ENCODE measurements around the gene FAM50A. TPM values are rescaled to one million over a fixed set of nuclear protein-coding genes. Genes with fewer than 3 reads are reported as not detected.

Gene FAM50A
- total RNA-seq, 3 donors from 2014 or later (not counting 1 experiment from before 2014, with no cell fraction given): 48.9 to 63.2 (median 54.1) TPM

DNA sequence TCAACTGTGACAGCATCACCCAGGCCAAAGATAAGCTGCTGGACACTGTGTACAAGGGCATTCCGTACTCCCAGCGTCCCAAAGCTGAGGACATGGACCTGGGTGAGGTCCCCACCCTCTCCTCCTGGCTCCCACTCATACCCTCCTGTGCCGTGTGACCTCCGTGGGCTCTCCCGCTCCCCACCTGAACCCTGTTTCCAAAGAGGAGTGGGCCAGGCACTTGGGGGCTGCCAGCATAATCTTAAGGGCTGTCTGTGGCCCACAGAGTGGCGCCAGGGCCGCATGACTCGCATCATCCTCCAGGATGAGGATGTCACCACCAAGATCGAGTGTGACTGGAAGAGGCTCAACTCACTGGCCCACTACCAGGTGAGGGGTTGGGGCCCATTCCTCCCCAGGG lies 25.2 kb downstream of the FAM50A start:
- ATAC-seq (no peak), DNase-seq (no peak)
- intact Hi-C loops (cut with micrococcal nuclease): no loop called here
- Mint-ChIP-seq H3K4me3 (no peak overlapping the region), H3K4me1 (no peaks in the 10 kb centered on the region), H3K27ac (no peak overlapping the region), H3K36me3 (no peaks in the 10 kb centered on the region), H3K9me3 (no peaks in the 10 kb centered on the region), H3K27me3 (ENCODE audit: low read depth in 2 of 2) (no peaks in the 10 kb centered on the region)
- H3K36me3 ChIP-seq (ENCODE audit: control insufficient read depth, insufficient read depth, low read length): peaks cover 16% of the 10 kb centered on the region
- H3K4me3 ChIP-seq (ENCODE audit: low read length): no peak overlapping the region
- no peaks in the 10 kb centered on the region for H3K4me1 ChIP-seq (ENCODE audit: control insufficient read depth, insufficient read depth, low read length)
- H3K9me3 ChIP-seq (ENCODE audit: control insufficient read depth, insufficient read depth, low read length): no peaks in the 10 kb centered on the region
- no peak overlapping the region for H3K27ac ChIP-seq (ENCODE audit: low read length)
- 95% methylated on average over 9 of the region's 9 CpGs for WGBS (ENCODE audit: insufficient coverage)
- TF ChIP-seq, protein P1, sequence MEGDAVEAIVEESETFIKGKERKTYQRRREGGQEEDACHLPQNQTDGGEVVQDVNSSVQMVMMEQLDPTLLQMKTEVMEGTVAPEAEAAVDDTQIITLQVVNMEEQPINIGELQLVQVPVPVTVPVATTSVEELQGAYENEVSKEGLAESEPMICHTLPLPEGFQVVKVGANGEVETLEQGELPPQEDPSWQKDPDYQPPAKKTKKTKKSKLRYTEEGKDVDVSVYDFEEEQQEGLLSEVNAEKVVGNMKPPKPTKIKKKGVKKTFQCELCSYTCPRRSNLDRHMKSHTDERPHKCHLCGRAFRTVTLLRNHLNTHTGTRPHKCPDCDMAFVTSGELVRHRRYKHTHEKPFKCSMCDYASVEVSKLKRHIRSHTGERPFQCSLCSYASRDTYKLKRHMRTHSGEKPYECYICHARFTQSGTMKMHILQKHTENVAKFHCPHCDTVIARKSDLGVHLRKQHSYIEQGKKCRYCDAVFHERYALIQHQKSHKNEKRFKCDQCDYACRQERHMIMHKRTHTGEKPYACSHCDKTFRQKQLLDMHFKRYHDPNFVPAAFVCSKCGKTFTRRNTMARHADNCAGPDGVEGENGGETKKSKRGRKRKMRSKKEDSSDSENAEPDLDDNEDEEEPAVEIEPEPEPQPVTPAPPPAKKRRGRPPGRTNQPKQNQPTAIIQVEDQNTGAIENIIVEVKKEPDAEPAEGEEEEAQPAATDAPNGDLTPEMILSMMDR (IDR thresholded peaks at IDR 0.05): no peak
- H3K27me3 ChIP-seq (ENCODE audit: control insufficient read depth, insufficient read depth, low read length): no peaks in the 10 kb centered on the region

DNA sequence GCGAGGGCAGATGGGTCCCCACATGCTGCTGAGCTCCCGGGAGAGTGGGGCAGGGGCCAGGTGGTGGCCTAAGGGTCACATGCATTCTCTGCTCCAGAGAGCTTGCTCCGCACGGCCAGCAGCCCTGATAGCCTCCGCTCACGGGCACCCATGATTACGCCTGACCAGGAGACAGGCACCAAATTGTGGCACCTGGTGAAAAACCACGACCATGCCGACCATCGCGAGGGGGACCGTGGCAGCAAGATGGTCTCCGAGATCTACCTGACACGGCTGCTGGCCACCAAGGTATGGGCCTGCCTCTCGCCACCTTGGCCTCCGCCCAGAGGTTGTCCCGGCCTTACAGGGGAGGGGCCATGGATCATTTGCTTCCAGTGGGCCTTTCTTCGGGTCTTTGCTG lies 25.9 kb downstream of the FAM50A start:
- Mint-ChIP-seq H3K27ac (no peak overlapping the region), H3K4me3 (no peak overlapping the region), H3K4me1 (no peaks in the 10 kb centered on the region), H3K27me3 (ENCODE audit: low read depth in 2 of 2) (no peaks in the 10 kb centered on the region), H3K9me3 (no peaks in the 10 kb centered on the region), H3K36me3 (no peaks in the 10 kb centered on the region)
- intact Hi-C loops (cut with micrococcal nuclease): no loop called here
- no peak for DNase-seq
- Histone ChIP-seq H3K4me3 (ENCODE audit: low read length) (no peak overlapping the region), H3K9me3 (ENCODE audit: control insufficient read depth, insufficient read depth, low read length) (no peaks in the 10 kb centered on the region), H3K27ac (ENCODE audit: low read length) (no peak overlapping the region), H3K27me3 (ENCODE audit: control insufficient read depth, insufficient read depth, low read length) (no peaks in the 10 kb centered on the region), H3K36me3 (ENCODE audit: control insufficient read depth, insufficient read depth, low read length) (peaks cover 16% of the 10 kb centered on the region), H3K4me1 (ENCODE audit: control insufficient read depth, insufficient read depth, low read length) (no peaks in the 10 kb centered on the region)
- TF ChIP-seq, protein P1 (IDR thresholded peaks at IDR 0.05): no peak
- ATAC-seq: no peak
- WGBS (ENCODE audit: insufficient coverage): 96% methylated on average over 18 of the region's 18 CpGs

DNA sequence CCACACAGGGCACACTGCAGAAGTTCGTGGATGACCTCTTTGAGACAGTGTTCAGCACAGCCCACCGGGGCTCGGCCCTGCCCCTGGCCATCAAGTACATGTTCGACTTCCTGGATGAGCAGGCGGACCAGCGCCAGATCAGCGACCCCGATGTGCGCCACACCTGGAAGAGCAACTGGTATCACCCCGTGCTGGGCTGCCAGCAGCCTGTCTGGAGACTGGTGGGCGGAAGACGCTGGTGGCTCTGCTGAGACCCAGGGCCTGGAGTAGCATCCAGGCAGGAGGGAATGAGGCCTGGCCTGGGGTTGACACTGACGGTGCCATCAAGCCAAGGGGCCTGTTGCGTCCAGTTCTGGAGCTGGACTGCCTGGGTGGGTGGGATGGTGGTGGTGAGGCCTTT lies 26.5 kb downstream of the FAM50A start:
- Histone ChIP-seq H3K27ac (ENCODE audit: low read length) (no peak overlapping the region), H3K36me3 (ENCODE audit: control insufficient read depth, insufficient read depth, low read length) (peaks cover 16% of the 10 kb centered on the region), H3K4me3 (ENCODE audit: low read length) (no peak overlapping the region), H3K27me3 (ENCODE audit: control insufficient read depth, insufficient read depth, low read length) (no peaks in the 10 kb centered on the region), H3K9me3 (ENCODE audit: control insufficient read depth, insufficient read depth, low read length) (no peaks in the 10 kb centered on the region), H3K4me1 (ENCODE audit: control insufficient read depth, insufficient read depth, low read length) (no peaks in the 10 kb centered on the region)
- H3K9me3 Mint-ChIP-seq: no peaks in the 10 kb centered on the region
- 94% methylated on average over 14 of the region's 14 CpGs for WGBS (ENCODE audit: insufficient coverage)
- TF ChIP-seq, protein P1 (IDR thresholded peaks at IDR 0.05): no peak
- H3K27me3 Mint-ChIP-seq (ENCODE audit: low read depth in 2 of 2): no peaks in the 10 kb centered on the region
- H3K4me3 Mint-ChIP-seq: no peak overlapping the region
- H3K36me3 Mint-ChIP-seq: no peaks in the 10 kb centered on the region
- no peaks in the 10 kb centered on the region for H3K4me1 Mint-ChIP-seq
- intact Hi-C loops (cut with micrococcal nuclease): no loop called here
- ATAC-seq: no peak
- no peak overlapping the region for H3K27ac Mint-ChIP-seq
- no peak for DNase-seq

DNA sequence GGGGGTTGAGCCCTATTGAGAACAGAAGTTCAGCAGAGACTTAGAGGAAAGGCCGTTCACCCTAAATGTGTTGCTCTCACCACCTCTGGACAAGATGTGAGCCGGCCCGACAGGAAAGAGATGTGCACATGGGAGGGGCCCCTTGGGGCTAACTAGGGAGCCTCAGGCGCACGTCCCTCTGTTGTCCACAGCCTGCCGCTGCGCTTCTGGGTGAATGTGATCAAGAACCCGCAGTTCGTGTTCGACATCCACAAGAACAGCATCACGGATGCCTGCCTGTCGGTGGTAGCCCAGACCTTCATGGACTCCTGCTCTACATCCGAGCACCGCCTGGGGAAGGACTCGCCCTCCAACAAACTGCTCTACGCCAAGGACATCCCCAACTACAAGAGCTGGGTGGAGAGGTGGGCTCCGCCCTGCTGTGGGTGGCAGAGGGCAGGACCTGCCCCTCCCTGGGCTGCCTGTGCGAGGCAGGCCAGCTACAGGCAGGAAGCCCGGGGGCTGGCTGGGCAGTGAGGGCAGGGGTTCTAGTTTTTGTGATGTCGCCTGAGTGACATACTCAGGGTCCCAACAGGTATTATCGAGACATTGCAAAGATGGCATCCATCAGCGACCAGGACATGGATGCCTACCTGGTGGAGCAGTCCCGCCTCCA lies 27.1 kb downstream of the FAM50A start:
- Histone ChIP-seq H3K36me3 (ENCODE audit: control insufficient read depth, insufficient read depth, low read length) (peaks cover 16% of the 10 kb centered on the region), H3K4me1 (ENCODE audit: control insufficient read depth, insufficient read depth, low read length) (no peaks in the 10 kb centered on the region), H3K9me3 (ENCODE audit: control insufficient read depth, insufficient read depth, low read length) (no peaks in the 10 kb centered on the region), H3K27me3 (ENCODE audit: control insufficient read depth, insufficient read depth, low read length) (no peaks in the 10 kb centered on the region), H3K27ac (ENCODE audit: low read length) (no peak overlapping the region), H3K4me3 (ENCODE audit: low read length) (no peak overlapping the region)
- Mint-ChIP-seq H3K36me3 (no peaks in the 10 kb centered on the region), H3K27me3 (ENCODE audit: low read depth in 2 of 2) (no peaks in the 10 kb centered on the region), H3K27ac (no peak overlapping the region), H3K4me1 (no peaks in the 10 kb centered on the region), H3K4me3 (no peak overlapping the region), H3K9me3 (no peaks in the 10 kb centered on the region)
- TF ChIP-seq, protein P1 (IDR thresholded peaks at IDR 0.05): no peak
- ATAC-seq: no peak
- no peak for DNase-seq
- intact Hi-C loops (cut with micrococcal nuclease): no loop called here
- 91% methylated on average over 23 of the region's 23 CpGs for WGBS (ENCODE audit: insufficient coverage)
